Neuronal stem cell (in vitro differentiated cells): ENCODE results near the gene ATP11A.
"Not testable (repeated sequence)": the region's sequence is repeated elsewhere in the genome, so short reads cannot be mapped to it uniquely, and the experiment has no call there.

ENCODE experiments used
- DNase-seq: peaks from one replicate; pipeline ENCODE4 v3.0.0-alpha.2; 2013; ENCODE audit warnings: low spot score
- H2AFZ ChIP-seq: one replicate; pipeline ENCODE4 v1.6.1; 2013; ENCODE audit warnings: mild to moderate bottlenecking, low read length, inconsistent platforms
- H2AK5ac ChIP-seq: 2 replicates; pipeline ENCODE4 v1.6.1; 2013; ENCODE audit warnings: low read depth, mild to moderate bottlenecking, inconsistent platforms, low read length, moderate library complexity, mixed read lengths
- H2BK120ac ChIP-seq: 2 replicates; pipeline ENCODE4 v1.6.1; 2013; ENCODE audit warnings: low read depth, mild to moderate bottlenecking, inconsistent platforms, low read length, moderate library complexity, mixed read lengths
- H2BK12ac ChIP-seq: one replicate; pipeline ENCODE4 v1.6.1; 2013; ENCODE audit warnings: low read length, inconsistent platforms
- H2BK15ac ChIP-seq: 2 replicates; pipeline ENCODE4 v1.6.1; 2013; ENCODE audit warnings: mild to moderate bottlenecking, low read length, inconsistent platforms, mixed read lengths
- H2BK5ac ChIP-seq: one replicate; pipeline ENCODE4 v1.6.1; 2013; ENCODE audit warnings: inconsistent platforms, mild to moderate bottlenecking, low read length, moderate library complexity
- H3K14ac ChIP-seq: one replicate; pipeline ENCODE4 v1.6.1; 2013; ENCODE audit warnings: low read length, inconsistent platforms
- H3K18ac ChIP-seq: 2 replicates; pipeline ENCODE4 v1.6.1; 2013; ENCODE audit warnings: low read length, inconsistent platforms
- H3K23ac ChIP-seq: 2 replicates; pipeline ENCODE4 v1.6.1; 2013; ENCODE audit warnings: low read depth, mild to moderate bottlenecking, mixed read lengths, low read length, inconsistent platforms; ENCODE audit not compliant: poor library complexity
- H3K27ac ChIP-seq: replicated peaks from 3 replicates; pipeline ENCODE4 v1.5.1; 2013; ENCODE audit warnings: low read length, inconsistent platforms
- H3K27me3 ChIP-seq, 3 experiments: 2 replicates each; pipeline ENCODE4 v1.6.1; 2013; ENCODE audit warnings: low read length in 3 of 3, mild to moderate bottlenecking in 2 of 3, inconsistent platforms in 1 of 3, low read depth in 1 of 3, mixed read lengths in 1 of 3, moderate library complexity in 1 of 3; ENCODE audit not compliant: control insufficient read depth in 3 of 3, insufficient read depth in 3 of 3
- H3K36me3 ChIP-seq, 2 donors: replicated peaks in 1 of 2; 2 replicates each; pipeline ENCODE4 v1.6.1; 2013; ENCODE audit warnings: low read length in 2 of 2; ENCODE audit not compliant: control insufficient read depth in 2 of 2, insufficient read depth in 2 of 2
- H3K4ac ChIP-seq: 2 replicates; pipeline ENCODE4 v1.6.1; 2013; ENCODE audit warnings: inconsistent platforms, mild to moderate bottlenecking, low read length, moderate library complexity
- H3K4me1 ChIP-seq, 2 donors: 1 replicate in 1 of 2; 2 replicates in 1 of 2; pipeline ENCODE4 v1.6.1; 2013; ENCODE audit warnings: low read length in 2 of 2, low read depth in 1 of 2; ENCODE audit not compliant: control insufficient read depth in 2 of 2, insufficient read depth in 1 of 2
- H3K4me2 ChIP-seq: one replicate; pipeline ENCODE4 v1.6.1; 2013; ENCODE audit warnings: mild to moderate bottlenecking, low read length, inconsistent platforms; ENCODE audit not compliant: insufficient read depth, poor library complexity, severe bottlenecking
- H3K4me3 ChIP-seq, 2 donors: 2 replicates each; pipeline ENCODE4 v1.5.1; 2013; ENCODE audit warnings: low read length in 2 of 2, mild to moderate bottlenecking in 2 of 2, inconsistent platforms in 1 of 2, moderate library complexity in 1 of 2
- H3K79me1 ChIP-seq: one replicate; pipeline ENCODE4 v1.6.1; 2013; ENCODE audit warnings: low read depth, mild to moderate bottlenecking, inconsistent platforms, low read length, moderate library complexity
- H3K9ac ChIP-seq: one replicate; pipeline ENCODE4 v1.6.1; 2013; ENCODE audit warnings: mild to moderate bottlenecking, low read depth, low read length, inconsistent platforms; ENCODE audit not compliant: poor library complexity
- H3K9me3 ChIP-seq, 2 donors: replicated peaks in 1 of 2; 2 replicates each; pipeline versions ENCODE3 to v1.6.1; 2013; ENCODE audit warnings: low read length in 2 of 2, mild to moderate bottlenecking in 2 of 2, inconsistent platforms in 1 of 2, low read depth in 1 of 2, mixed read lengths in 1 of 2, moderate library complexity in 1 of 2; ENCODE audit not compliant: control insufficient read depth in 2 of 2, insufficient read depth in 1 of 2
- H4K8ac ChIP-seq: one replicate; pipeline ENCODE4 v1.6.1; 2013; ENCODE audit warnings: low read depth, mild to moderate bottlenecking, inconsistent platforms, low read length, moderate library complexity
- H4K91ac ChIP-seq: one replicate; pipeline ENCODE4 v1.6.1; 2013; ENCODE audit warnings: low read length, low read depth, mild to moderate bottlenecking, inconsistent platforms; ENCODE audit not compliant: poor library complexity
- WGBS, 2 donors: extraction: QIAGEN DNeasy Blood & Tissue Kit; methylation state at CpG; one replicate each; pipeline ENCODE4 v1.1.7; 2013; ENCODE audit warnings: missing lambda C conversion rate in 2 of 2, mixed read lengths in 1 of 2; ENCODE audit not compliant: insufficient read length in 2 of 2, insufficient replicate concordance in 1 of 2; ENCODE audit errors: extremely low coverage in 2 of 2; 5-methylcytosine and 5-hydroxymethylcytosine counted together

ATP11A gene

GRCh38 chr13:112863356-112863755, 173.5 kb downstream of the ATP11A start:
- H4K91ac ChIP-seq, H3K4me2 ChIP-seq, H3K4me3 ChIP-seq, H3K4ac ChIP-seq, H2AK5ac ChIP-seq, H3K27ac ChIP-seq, H2AFZ ChIP-seq, H4K8ac ChIP-seq, H3K18ac ChIP-seq, H2BK120ac ChIP-seq, H3K27me3 ChIP-seq, H3K79me1 ChIP-seq, H3K9me3 ChIP-seq, DNase-seq, H2BK15ac ChIP-seq, H2BK5ac ChIP-seq, H3K4me1 ChIP-seq, H2BK12ac ChIP-seq, H3K9ac ChIP-seq, H3K23ac ChIP-seq, H3K14ac ChIP-seq: not testable (repeated sequence)
- peaks cover 31 to 33% of the 10 kb centered on the region in 2 donors for H3K36me3 ChIP-seq
- no CpG with 5 or more reads among the region's 17 CpGs for WGBS, 2 donors

GRCh38 chr13:112865478-112865877, 175.6 kb downstream of the ATP11A start:
- not testable (repeated sequence) for H4K91ac ChIP-seq, H3K4me3 ChIP-seq, H3K14ac ChIP-seq, H3K4me1 ChIP-seq, H4K8ac ChIP-seq, H2AFZ ChIP-seq, H3K4me2 ChIP-seq, H3K9me3 ChIP-seq, H3K9ac ChIP-seq, H2AK5ac ChIP-seq, H3K4ac ChIP-seq, H2BK15ac ChIP-seq, H3K27ac ChIP-seq, H2BK12ac ChIP-seq, H2BK5ac ChIP-seq, H3K27me3 ChIP-seq, H2BK120ac ChIP-seq, H3K23ac ChIP-seq, H3K18ac ChIP-seq, DNase-seq, H3K79me1 ChIP-seq
- no CpG with 5 or more reads among the region's 14 CpGs for WGBS, 2 donors
- H3K36me3 ChIP-seq: peaks cover 25 to 28% of the 10 kb centered on the region in 2 donors

GRCh38 chr13:112867301-112867711, 177.5 kb downstream of the ATP11A start:
- Histone ChIP-seq H4K8ac (no peak overlapping the region), H3K4ac (no peak overlapping the region), H2BK120ac (no peak overlapping the region), H3K79me1 (no peaks in the 10 kb centered on the region), H3K18ac (no peak overlapping the region), H2AFZ (no peak overlapping the region), H3K27ac (no peak overlapping the region), H4K91ac (no peak overlapping the region), H3K4me3 (no peak overlapping the region), H2BK12ac (no peak overlapping the region), H3K4me2 (no peak overlapping the region), H3K4me1 (peaks cover 0 to 3% of the 10 kb centered on the region in 2 donors), H3K27me3 (no peaks in the 10 kb centered on the region), H3K14ac (no peak overlapping the region), H3K23ac (no peak overlapping the region), H3K9me3 (no peaks in the 10 kb centered on the region), H2BK15ac (no peak overlapping the region), H3K36me3 (peaks cover 8 to 23% of the 10 kb centered on the region in 2 donors), H2BK5ac (no peak overlapping the region), H2AK5ac (no peak overlapping the region), H3K9ac (no peak overlapping the region)
- no CpG with 5 or more reads among the region's 18 CpGs for WGBS, 2 donors
- no peak for DNase-seq

GRCh38 chr13:112868308-112868707, 178.5 kb downstream of the ATP11A start:
- no peak overlapping the region for H3K9ac ChIP-seq
- no peak overlapping the region for H3K18ac ChIP-seq
- H3K14ac ChIP-seq: no peak overlapping the region
- no peak overlapping the region for H2BK5ac ChIP-seq
- H3K36me3 ChIP-seq: peaks cover 2 to 18% of the 10 kb centered on the region in 2 donors
- no peaks in the 10 kb centered on the region for H3K9me3 ChIP-seq
- no peak for DNase-seq
- no peak overlapping the region for H4K8ac ChIP-seq
- H3K4me2 ChIP-seq: no peak overlapping the region
- H2AK5ac ChIP-seq: no peak overlapping the region
- no peak overlapping the region for H3K4me3 ChIP-seq
- peaks cover 0 to 3% of the 10 kb centered on the region in 2 donors for H3K4me1 ChIP-seq
- no peak overlapping the region for H4K91ac ChIP-seq
- no peak overlapping the region for H2BK120ac ChIP-seq
- WGBS, 2 donors: no CpG with 5 or more reads among the region's 5 CpGs
- H3K79me1 ChIP-seq: no peaks in the 10 kb centered on the region
- H3K27ac ChIP-seq: no peak overlapping the region
- no peaks in the 10 kb centered on the region for H3K27me3 ChIP-seq
- H2AFZ ChIP-seq: no peak overlapping the region
- H3K23ac ChIP-seq: no peak overlapping the region
- H3K4ac ChIP-seq: no peak overlapping the region
- H2BK12ac ChIP-seq: no peak overlapping the region
- H2BK15ac ChIP-seq: no peak overlapping the region
